ENCODE data around the gene CPN2.

The CPN2 gene

DNA sequence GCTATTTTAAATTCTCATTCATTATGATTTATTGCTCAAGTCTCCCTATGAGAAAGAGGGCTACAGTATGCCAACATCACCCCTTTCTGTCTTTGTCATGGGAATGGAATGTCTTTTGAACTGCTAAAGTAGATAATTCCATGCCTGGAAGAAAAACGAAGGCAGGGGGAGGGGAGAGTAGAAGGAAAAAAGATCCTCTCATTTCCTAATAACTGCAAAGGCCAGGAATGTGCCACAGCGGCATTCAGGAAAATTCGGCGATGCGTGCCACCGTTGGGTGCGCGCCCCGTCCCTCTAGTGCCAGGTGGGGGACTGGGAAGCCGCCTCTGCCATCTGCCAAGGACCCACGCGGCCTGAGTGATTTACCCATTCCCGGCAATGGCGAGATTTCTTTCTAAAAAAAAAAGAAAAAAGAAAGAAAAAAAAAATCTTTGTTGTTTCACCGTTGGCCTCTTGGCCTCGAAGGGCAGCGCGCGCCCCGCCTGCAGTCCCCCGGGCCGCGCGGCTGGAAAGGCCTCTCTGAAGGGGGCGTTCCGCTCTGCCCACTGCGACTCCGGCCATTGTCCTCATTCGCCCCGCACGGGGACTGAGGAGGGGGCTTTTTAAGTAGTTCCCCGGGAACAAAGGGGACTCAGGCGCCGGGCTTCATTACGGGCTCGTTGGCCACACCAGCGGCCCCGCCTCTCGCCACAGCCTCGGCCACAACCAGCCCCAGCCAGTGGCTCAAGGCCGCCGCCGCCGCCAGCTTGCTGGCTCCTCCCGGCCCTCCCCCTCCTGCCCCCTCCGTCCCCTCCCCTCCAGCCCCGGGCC is 54.5 kb downstream of the CPN2 start:
- DNase-seq (ENCODE audit: low read depth in 2 of 2, low spot score in 1 of 2), result no peak

DNA sequence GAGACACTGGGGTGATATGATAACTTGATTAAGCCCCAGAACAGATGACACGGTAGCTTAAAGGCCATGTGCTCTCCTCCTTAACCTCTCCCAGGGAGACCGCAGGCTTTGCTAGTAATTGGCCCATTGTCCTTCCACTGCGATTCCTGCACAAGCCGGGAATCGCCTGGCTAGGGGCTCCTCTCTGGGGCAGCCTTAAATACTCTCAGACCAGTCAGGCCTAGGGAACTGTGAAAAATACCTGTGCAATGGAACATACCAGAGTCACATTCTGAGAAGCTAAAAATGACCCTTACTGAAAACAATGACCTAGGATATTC is 56.3 kb downstream of the CPN2 start:
- DNase-seq (ENCODE audit: low read depth in 2 of 2, low spot score in 1 of 2), result no peak

DNA sequence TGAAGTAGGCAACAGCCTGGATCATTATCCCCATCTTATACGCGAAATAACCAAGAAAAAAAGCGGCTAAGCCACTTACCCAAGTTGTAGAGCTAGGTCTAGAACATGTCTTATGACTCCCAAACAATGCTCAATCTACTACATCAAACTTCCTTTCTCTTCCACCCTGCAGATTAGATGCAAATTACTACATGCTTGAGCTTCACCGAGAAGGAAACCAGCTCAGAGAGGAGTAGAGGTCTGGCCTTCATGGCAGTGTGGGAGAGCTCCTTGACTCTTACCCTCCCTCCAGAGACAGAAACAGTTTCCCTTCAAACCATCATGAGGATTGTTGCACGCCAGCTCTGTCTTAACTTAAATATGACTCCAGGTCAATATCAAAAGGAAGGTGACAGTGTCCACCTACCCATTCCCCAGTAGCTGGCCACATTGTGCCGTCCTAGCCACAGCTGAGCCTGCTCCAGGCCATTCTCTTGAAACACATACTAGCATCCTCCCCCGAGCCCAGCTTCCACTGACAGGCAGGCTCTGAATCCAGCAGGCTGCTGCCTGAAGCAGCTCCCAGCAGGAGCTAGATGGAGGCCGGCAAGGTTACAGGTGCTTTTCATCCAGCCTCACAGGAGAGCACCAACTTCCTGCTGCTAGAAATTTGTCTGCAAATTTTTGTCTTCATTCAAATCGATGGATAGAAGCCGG is 56.8 kb downstream of the CPN2 start:
- DNase-seq (ENCODE audit: low read depth in 2 of 2, low spot score in 1 of 2), result no peak

DNA sequence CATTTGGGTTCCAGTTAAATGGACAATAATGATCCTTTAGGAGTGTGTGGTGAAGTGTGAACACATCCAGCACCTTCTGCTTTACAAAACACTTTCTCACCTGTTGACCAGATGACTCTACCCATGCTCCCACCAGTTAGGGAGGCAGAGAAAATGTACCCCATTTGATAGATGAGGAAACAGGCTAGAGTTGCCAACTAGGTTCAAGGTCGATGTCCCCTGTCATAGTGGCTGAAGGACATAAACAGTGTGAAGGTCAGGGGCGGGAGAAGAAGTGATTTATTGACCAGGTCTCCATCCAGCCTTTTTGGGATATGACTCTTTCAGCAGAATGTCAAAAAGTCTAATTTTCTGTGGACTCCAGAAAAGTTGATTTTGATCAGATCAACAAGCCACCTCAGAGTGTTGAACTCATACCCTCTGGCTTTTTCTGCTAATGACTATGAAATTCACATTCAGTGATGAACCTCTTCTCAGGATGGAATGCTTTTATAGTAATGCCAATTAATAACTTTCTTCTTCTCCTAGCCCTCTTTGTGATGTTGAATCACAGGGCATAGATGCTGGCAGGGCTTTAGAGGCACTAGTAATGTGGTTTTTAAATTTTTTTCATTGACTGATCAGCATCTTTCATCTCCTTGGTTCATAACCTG is 57.5 kb downstream of the CPN2 start:
- no peak for DNase-seq (ENCODE audit: low read depth in 2 of 2, low spot score in 1 of 2)

DNA sequence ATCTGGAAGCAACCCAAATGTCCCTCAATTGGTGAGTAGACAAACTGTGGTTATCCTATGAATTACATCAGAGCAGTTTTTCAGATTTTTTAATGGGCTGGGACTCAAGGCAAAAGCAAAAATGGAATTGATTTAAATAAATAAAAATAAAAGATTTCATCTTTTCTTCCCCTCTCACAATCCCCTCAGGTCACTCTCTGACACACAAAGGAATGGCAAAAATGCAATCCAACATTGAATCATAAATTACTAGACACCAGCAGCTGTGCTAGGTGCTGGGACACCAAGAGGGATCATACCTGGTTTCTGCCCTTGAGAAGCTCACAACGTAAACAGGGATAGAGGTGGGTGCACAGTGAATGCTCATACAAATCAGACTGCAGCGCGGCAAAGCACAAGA is 58.8 kb downstream of the CPN2 start:
- DNase-seq (ENCODE audit: low read depth in 2 of 2, low spot score in 1 of 2), result no peak

Measured in stimulated activated CD8-positive, alpha-beta memory T cell treated with anti-CD3 and anti-CD28 coated beads, Interleukin-4, amount 100 ng/mL, for 1 hour (primary cell).